Skeletal muscle cell (primary cell): ENCODE measurements around the gene SCAP.

Source experiments
- DNase-seq: peaks from one replicate; pipeline ENCODE4 v3.0.0-alpha.2; 2010; ENCODE audit warnings: low read depth
- H3K4me3 ChIP-seq: 2 replicates; pipeline ENCODE4 v1.5.1; 2011; ENCODE audit warnings: low read depth, mild to moderate bottlenecking, control low read depth, low read length, moderate library complexity

The SCAP gene

DNA sequence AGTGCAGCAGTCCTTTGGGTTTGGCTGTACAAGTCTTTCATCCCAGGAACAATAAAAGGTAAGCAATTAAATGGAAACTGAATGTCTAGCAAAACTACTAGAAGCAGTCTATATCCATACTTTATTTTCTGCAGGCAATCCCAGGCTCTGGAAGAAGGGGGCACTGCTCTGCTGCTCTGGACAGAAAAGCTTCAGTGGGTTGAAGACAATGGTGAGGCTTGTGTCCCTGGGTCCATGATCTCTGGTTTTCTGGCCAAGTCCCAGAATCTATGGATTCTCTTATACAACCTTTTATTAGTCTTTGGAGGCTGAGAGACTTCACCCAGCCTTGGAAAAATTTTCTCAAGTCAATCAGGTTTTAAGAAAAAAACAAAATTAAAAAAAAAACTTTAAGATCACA is 35.6 kb downstream of the SCAP start:
- DNase-seq = no peak
- H3K4me3 ChIP-seq = no peak overlapping the region

DNA sequence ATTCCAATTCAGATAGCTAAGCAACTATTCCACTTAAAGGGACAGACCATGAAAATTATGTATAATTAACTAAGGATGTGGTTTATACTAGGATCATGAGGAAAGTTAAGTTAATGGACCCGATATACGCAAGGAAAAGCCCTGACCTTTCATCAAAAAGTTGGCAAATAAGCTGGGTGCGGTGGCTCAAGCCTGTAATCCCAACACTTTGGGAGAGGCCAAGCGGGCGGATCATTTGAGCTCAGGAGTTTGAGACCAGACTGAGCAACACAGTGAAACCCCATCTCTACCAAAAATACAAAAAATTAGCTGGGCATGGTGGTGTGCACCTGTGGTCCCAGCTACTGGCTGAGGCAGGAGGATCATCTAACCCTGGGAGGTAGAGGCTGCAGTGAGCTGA is 39.6 kb downstream of the SCAP start:
- no peak overlapping the region for H3K4me3 ChIP-seq
- DNase-seq = no peak

DNA sequence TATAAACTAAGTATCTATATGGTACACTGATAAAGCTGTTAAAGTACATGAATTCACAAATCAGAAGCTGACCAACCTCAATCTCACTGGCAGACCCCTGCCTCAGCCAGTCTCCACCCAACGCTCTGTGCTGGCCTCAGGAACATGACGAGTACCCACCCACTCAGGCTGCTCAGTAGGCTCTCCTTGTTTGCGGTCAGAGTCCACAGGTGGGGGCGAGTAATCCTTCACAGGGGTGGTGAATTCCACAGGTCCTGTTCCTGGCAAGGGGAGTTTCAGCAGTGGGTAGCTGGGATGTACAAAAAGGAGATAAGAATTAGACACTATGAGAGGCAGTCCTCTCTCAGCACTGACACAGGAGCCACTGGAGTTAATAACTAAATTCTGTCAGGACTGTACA is 40.9 kb downstream of the SCAP start:
- no peak overlapping the region for H3K4me3 ChIP-seq
- no peak for DNase-seq

DNA sequence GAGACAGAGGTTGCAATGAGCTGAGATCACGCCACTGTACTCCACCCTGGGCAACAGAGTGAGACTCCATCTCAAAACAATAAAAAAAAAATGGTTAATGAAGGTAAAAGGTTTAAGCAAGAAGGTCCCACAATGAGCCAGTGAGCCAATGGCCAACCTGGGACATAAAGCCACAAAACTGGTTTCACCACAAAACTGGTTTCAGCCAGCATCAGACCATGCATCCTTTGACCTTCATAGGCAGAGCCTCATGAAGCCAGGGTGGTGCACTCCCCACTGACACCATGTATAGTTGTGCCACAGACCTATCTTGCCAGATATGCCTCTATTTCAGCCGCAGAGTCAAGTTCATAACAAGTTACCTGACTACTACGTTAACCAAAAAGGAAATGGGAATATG is 41.9 kb downstream of the SCAP start:
- DNase-seq = no peak
- no peak overlapping the region for H3K4me3 ChIP-seq

DNA sequence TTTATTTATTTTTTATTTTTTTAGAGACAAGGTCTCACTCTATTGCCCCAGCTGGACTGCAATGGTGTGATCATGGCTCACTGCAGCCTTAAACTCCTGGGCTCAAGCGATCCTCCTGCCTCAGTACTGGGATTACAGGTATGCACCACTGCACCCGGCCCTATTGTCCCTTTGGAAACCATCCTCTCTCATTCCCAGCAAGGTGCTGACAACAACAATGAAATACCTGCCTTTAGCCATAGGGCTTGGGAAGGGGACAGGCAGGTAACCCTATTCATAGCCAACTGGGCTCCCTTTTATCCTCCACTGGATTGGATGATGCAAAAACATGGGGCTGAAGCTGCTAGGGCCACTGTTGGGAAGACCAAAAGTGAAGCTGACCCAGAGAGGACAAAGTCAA is 43.1 kb downstream of the SCAP start:
- no peak overlapping the region for H3K4me3 ChIP-seq
- DNase-seq = no peak

DNA sequence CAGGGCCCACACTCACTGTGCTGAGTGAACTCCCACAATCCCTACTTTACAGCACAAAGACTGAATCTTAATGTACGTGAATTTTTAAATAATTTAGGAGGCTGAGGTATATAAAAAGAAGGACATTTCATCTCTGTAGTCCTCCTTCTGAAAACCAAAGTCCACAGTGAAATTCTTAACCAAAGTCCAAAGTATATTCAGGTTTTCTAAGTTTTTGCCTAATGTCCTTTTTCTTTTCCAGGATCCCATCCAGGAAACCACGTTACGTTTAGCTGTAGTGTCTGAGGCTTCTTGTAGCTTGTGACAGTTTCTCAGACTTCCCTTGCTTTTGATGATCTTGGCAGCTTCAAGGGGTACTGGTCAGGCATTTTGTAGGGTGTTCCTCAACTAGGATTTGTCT is 44.5 kb downstream of the SCAP start:
- no peak overlapping the region for H3K4me3 ChIP-seq
- DNase-seq = no peak

DNA sequence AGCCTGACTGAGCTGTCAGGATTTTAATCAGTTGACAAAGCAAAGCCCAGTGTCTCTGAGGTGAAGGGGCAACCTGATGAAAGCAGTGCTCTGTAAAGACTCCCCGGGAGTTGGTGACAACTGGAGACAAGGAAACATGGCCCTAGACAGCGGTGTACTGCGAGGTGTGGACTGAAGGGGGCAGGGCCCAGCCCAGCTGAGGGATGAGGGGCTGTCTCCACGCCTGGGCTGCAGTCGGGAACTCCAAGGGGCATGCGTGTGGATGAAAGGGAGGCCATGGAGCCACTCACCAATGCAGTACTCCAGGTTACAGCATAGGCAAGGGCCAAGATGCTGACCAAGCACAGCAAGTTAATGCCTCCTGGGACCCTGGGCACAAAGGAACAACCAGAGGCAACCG is 45.1 kb downstream of the SCAP start:
- no peak for DNase-seq
- no peak overlapping the region for H3K4me3 ChIP-seq

DNA sequence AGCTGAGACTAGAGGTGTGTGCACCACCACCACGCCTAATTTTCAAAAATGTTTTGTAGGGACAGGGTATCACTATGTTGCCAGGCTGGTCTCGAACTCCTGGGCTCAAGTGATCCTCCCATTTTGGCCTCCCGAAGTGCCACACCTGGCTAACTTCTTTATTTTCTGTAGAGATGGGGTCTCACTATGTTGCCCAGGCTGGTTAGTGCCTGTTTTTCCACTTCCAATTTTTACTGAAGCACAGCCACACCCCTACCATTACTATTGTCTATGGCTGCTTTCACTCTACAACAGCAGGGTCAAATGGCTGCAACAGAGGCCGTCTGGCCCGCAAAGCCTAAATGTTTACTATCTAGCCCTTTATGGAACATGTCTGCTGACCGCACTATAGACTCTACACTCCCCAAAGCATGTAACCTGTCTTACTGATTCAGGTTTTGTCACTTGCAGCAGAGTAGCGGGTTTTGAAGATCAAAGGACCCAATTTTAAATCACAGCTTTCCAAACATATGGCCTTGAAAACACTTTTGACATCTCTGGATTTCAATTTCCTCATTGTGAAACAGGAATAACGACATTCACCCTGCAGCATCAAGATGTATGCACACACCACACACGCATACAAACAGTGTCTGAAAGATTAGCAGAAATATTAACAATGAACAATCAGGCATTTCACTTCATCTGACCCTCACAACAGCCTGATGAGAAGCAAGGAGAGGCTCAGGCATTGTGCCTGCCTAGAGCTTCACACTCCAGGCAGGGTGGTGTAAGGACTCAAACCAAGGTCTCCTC is 46.1 kb downstream of the SCAP start:
- no peak for DNase-seq

DNA sequence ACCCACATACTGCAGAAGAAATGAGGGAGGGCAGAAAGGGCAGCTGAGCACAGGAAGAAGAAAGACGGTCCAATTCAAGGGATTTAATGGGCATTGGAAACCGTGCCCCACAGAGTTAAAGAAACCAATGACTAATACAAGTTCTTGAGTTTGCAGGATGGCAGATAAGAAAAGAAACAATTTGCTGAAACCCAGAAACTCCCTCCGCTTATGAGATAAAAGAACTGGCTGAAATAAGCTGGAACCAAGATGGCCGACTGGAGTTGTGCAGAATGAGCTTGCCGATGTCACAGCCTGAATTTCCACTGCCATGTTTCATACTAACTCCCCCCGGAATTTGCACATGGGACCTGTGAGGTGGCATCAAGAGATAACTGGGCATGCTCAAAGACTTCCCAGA is 47.1 kb downstream of the SCAP start:
- DNase-seq = no peak

More for the DNA sequence above, 46.1 kb downstream of the SCAP start:
- no peak overlapping the region for H3K4me3 ChIP-seq

DNA sequence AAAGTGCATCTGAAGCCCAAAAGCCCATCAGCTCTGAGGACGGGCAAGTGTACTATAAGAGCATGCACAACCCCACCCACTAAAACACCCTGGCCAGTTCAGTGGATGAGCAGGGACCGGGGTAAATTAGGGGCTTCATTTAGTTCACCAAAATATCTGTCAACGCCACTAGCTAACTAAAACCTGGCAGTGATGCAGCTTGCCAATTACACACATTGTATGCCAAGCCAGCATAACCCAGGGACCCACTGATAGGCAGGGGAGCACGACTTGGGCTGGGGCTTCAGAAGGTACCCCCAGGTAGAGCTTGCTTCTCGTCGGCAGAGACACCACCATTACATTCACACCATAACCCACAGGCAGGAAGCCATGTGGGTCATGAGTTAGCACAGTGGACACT is 47.9 kb downstream of the SCAP start:
- no peak overlapping the region for H3K4me3 ChIP-seq
- DNase-seq = no peak

More for the DNA sequence above, 47.1 kb downstream of the SCAP start:
- H3K4me3 ChIP-seq = no peak overlapping the region

DNA sequence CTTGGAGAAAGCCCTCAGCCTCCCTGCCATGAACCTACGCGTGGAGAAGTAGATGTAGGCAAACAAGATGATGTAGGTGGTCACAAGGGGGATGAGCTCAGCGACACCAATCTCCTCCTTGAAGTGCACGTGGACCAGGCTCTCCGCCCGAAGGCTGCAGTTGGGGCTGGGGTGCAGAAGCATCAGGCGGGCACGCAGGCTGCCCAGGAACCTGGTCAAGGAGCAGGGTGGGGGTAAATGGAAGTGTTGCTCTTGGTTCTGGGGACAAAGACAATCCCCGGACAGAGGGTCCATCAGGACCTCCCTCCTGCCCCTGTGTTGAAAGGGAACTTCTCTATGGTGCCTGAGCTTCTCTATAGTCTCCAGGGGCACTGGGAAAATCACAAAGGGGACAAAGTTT is 49.8 kb downstream of the SCAP start:
- no peak overlapping the region for H3K4me3 ChIP-seq
- DNase-seq = no peak

DNA sequence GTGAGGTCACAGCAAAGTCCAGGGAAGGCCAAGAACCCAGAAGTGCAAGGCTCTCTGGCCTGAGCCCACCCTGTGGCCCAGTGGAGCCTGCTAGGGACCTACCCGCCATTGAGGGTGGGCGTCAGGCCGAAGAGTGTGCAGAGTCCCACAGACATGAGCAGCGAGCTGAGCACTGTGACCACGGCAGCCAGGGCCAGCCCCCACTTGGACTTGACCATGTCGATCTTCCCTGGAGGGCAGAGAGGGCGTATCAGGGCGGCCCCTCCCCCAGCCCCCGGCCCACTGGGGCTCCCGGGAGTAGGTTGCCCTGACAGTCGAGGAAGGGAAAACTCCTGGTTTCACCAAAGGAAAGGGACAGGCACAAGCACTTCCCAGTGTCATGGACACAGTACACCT is 50.4 kb downstream of the SCAP start:
- DNase-seq = no peak
- no peak overlapping the region for H3K4me3 ChIP-seq

DNA sequence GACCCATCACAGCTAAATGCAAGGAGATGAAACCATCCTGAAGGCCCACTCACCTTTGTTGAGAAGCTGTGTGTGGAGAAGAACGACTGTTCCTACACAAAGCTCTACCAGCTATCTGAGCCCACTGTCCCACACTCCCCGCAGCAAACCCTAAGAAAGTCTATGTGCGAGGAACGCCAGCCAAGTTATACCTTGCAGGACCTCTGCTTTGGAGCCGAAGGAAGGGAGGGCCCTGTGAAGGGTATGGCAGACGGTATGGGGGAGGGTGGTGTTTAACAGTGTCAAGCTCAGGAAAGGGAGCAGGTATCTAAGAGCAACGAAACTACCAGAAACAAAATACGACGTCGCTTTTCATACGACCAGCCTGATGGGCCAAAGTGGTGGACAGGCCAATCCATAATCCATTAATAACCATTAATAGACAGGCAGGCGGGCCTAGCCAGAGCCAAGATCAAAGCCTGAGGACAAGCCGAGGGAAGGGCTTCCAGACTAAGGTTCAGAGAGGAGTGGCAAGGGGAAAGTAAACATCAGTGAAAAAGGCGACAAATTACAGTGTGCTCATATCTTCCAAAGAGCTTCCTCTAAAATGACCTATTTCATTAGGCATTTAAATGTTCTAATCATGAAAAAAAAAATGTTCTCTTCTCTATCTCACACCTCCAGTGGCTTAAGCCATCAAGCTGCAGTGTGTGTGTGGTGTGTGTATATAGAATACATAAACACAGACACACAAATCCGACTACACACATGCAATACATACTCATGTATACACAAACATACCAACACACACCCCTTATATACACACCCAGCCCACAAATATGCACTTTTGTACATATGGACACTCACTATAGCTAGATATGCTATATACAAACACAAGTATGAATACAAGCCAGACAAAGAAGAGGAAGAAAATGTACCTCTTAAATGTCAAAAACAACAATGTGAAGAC is 51.0 kb downstream of the SCAP start:
- no peak overlapping the region for H3K4me3 ChIP-seq
- no peak for DNase-seq

DNA sequence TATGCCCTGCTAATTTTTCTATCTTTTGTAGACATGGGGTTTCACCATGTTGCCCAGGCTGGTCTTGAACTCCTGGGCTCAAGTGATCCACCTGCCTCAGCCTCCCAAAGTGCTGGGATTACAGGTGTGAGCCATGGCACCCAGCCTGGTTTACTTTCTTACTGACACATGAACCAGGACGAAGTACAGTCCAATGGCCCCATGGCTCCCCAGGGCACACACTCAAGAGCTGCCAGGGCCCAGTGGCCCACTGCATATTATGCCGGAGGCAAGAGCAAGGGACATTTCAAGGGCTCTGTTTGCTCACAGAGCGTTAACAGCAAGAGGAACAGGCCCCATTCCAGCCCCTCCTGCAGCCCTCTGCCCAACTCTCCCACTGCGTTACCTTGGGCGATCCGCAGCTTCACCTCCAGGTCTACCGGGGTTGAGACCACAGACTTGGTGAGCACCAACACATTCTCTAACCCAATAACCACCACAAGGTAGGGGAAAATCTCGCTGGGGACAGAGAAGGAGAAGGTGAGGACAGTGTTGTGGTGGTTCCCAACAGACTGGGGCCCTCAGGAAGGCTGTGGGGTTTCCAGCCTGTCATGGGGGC is 52.1 kb downstream of the SCAP start:
- no peak for DNase-seq
- H3K4me3 ChIP-seq = no peak overlapping the region

DNA sequence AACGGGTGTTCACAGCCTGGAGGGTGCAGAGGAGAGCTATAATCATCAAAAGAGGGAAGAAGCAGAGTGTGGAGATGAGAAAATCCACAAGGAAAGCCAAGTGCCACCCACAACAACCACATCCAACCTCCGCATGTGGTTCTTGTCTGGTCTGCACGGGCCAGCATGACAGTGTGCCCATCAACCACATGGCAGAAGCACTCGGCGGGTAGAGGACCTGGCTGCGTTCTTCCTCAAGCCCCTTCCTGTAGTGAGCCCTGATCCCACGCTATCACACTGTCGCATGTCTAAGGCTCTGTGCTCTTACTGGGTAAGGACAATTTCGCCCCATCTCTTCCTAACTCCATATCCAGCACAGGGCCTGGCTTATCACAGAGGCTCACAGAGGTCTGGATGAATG is 53.0 kb downstream of the SCAP start:
- no peak overlapping the region for H3K4me3 ChIP-seq
- no peak for DNase-seq

DNA sequence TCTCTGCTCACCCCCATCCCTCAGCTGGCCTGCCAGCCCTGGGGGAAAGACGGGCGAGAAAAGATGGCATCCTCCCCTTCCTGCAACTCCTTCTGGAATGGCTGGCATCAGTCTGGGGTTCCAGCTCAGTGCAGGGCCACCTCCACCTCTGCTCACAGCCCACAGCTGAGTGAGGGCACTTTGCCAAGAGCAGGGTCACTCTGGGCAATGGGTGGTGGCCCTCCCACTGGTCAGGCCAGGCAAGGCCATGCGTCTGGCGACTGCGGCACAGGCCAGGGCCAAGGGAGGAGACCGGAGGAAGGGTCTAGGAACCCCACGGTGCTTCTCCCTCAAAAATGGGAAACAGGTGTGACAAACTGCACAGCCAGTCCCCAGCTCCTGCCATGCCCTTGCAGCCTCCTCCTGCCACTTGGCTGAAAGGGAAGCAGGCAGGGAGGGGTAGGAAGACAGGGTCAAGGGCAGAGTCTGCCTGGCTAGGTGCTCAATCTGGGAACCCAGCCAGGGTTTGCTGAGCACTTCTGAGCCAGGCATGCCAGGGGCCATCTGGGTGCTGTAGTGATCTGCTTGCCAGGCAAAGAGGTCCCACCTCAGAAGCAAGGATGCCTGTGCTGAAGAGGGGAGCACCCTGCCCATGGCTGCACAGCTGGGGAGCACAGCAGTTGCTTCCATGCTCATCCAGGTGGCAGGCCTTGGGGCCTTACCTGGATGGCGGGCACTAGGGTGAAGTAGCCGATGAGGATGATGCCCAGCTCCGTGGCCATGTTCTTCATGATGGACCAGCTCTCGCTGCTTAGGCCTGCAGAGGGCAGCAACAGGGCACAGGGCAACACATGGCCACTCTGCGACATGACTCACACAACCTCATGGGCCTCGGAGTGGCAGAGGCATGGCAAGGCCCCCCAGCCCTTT is 53.7 kb downstream of the SCAP start:
- no peak for DNase-seq
- no peak overlapping the region for H3K4me3 ChIP-seq

DNA sequence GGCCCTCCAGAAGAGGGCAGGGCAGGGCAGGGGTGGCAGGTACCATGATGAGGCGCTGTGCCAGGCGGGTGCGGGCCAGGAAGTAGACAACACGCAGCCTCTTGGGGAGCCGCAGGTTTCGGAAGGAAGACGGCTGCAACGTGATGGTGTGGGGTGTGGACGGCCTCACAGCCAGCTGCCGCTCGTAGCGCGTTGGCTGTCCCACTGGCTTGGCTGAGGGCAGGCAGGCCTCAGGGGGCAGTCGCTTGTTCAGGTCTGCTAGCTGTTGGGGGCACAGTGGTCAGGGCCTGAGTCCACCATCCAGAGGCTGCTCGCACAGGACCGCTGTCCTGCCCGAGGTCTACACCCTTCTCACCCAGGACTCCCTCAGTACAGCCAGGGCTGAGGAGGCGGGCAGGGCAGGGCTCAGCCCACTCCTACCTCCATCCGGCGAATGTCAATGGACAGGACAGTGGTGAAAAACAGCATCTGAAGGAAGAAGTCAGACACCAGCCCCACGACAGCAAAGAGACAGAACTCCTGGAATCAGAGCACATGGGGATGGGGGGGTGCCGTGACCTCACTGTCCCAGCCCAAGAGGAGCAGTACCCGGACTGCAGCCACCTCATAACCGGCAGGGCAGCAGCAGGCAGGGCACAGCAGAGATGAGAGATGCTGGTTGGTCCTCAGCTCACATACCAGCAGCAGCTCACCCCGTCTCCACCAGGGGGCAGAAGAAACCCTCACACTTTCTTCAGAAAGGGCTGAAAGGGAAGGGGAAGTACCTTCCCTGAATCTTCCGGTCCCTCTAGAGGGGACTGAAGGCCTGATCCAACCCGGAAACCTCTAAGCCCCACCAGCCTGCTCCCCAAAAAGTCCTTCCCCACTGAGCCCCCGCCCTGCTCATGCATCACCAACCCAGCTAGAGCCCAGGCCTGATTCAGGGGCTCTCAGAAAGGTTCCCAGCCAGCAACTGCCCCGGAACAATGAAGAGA is 54.9 kb downstream of the SCAP start:
- H3K4me3 ChIP-seq = no peak overlapping the region
- DNase-seq = peak; percentile 41

DNA sequence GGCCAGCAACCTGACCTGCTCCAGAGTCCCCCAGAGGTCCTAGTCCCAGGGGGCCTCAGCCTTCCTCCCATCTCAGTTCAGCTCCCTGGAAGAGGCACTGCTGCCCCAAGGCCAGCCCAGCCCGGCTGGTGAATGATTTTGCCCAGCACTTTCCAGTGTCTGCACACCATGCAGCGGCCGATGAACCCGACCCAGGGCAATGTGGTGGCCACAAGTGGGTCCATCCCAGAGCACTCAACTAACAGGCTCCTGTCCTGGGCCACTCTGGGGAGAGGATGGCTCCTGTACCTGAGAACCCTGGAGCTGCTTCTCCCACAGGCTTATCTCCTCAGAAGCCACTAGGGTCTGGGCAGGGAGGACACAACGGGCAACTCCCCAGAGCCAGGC is 55.7 kb downstream of the SCAP start:
- no peak overlapping the region for H3K4me3 ChIP-seq
- DNase-seq = no peak
